Measurements from ENCODE around the gene LRRN4. TPM values are rescaled to one million over a fixed set of nuclear protein-coding genes. Genes with fewer than 3 reads are reported as not detected.

The LRRN4 gene
- total and polyA plus RNA-seq, 2 of the 8 experiments (the other 6 are each of a cell fraction or from before 2014, with no cell fraction given) = 0.21 to 0.89 TPM

- H4K8ac ChIP-seq (ENCODE audit: extremely low read depth, insufficient read depth, low read length) = no peak overlapping the region
- no peak overlapping the region for H4K91ac ChIP-seq (replicated peaks; ENCODE audit: insufficient read length, low read length)
- H3K27me3 ChIP-seq (replicated peaks in 1 of 4; ENCODE audit: control insufficient read depth in 3 of 4, extremely low read depth in 1 of 4, insufficient read depth in 3 of 4, low read length in 3 of 4) = no peaks in the 10 kb centered on the region
- no peak overlapping the region for H2BK15ac ChIP-seq (ENCODE audit: low read length)
- TF ChIP-seq RAD21 (IDR thresholded peaks at IDR 0.05 in 1 of 2, conservative IDR thresholded peaks at IDR 0.05 in 1 of 2; ENCODE audit: low read depth in 2 of 2, low read length in 2 of 2) = no peak
- TF ChIP-seq PHF8 (conservative IDR thresholded peaks at IDR 0.05; ENCODE audit: low read depth, low read length) = no peak
- no peak for TF ChIP-seq SAP30 (IDR thresholded peaks at IDR 0.05; ENCODE audit: insufficient read depth, insufficient replicate concordance, low read length)
- no peak for TF ChIP-seq SRF (IDR thresholded peaks at IDR 0.05; ENCODE audit: low read depth, low read length)
- TF ChIP-seq RBBP5 (IDR thresholded peaks at IDR 0.05; ENCODE audit: borderline replicate concordance, low read depth, low read length) = no peak
- no peak for TF ChIP-seq CHD1 (IDR thresholded peaks at IDR 0.05; ENCODE audit: low read depth, low read length)
- no peak overlapping the region for H3K18ac ChIP-seq (ENCODE audit: extremely low read depth, low read length)
- FAIRE-seq = no peak
- 91% methylated on average over 2 of the region's 2 CpGs; no CpG with 5 or more reads in 1 of the 2 experiments for WGBS, 2 experiments (ENCODE audit: extremely low coverage in 1 of 2, insufficient coverage in 1 of 2, insufficient read length in 1 of 2, insufficient replicate concordance in 2 of 2, low coverage in 1 of 2, low lambda C conversion rate in 2 of 2, missing lambda C conversion rate in 1 of 2)
- POLR2A ChIA-PET (ENCODE audit: partially characterized antibody) = interaction anchor here (0.6 to 1.5 kb wide), 3 partner anchors 11 to 41 kb away, joined by 3 to 5 read pairs (median 3); partner anchors contain the start of gene MCM8
- H3K4me2 ChIP-seq (ENCODE audit: insufficient read depth in 1 of 2, low read depth in 2 of 2, low read length in 2 of 2) = no peak overlapping the region
- H3K9me3 ChIP-seq (ENCODE audit: insufficient read depth in 2 of 2, low read depth in 1 of 2, low read length in 1 of 2) = no peaks in the 10 kb centered on the region
- no peak overlapping the region for H3K4me3 ChIP-seq (ENCODE audit: extremely low read depth in 1 of 4, insufficient read depth in 2 of 4, low read depth in 3 of 4, low read length in 4 of 4)
- no peak overlapping the region for H2BK20ac ChIP-seq (ENCODE audit: low read length)
- H3K4ac ChIP-seq (replicated peaks; ENCODE audit: insufficient read length, low read depth, low read length) = no peak overlapping the region
- peak overlapping the region in 1 of 4 experiments; percentile 34; a peak in 1 of 7 replicates for H3K9ac ChIP-seq (replicated peaks in 1 of 4; ENCODE audit: extremely low read depth in 1 of 4, low read depth in 3 of 4, low read length in 3 of 4)
- H2BK12ac ChIP-seq (ENCODE audit: low read depth, low read length) = no peak overlapping the region
- no peak overlapping the region for H2BK5ac ChIP-seq (ENCODE audit: low read depth, low read length)
- H3K56ac ChIP-seq (replicated peaks; ENCODE audit: insufficient read length, low read depth, low read length) = no peak overlapping the region
- CTCF ChIA-PET (ENCODE audit: partially characterized antibody) = interaction anchor here (0.9 to 1.0 kb wide), 2 partner anchors 11 to 204 kb away, joined by 3 read pairs; no protein-coding TSS in a partner anchor
- no peaks in the 10 kb centered on the region for H3K23me2 ChIP-seq (ENCODE audit: low read depth, low read length)
- H4K20me1 ChIP-seq (replicated peaks in 1 of 2; ENCODE audit: control insufficient read depth in 1 of 2, insufficient read depth in 2 of 2, low read length in 2 of 2) = peaks cover 0 to under 1% of the 10 kb centered on the region in 2 experiments
- no peak overlapping the region for H3K23ac ChIP-seq (ENCODE audit: insufficient read length)
- H3K79me1 ChIP-seq (ENCODE audit: low read depth, low read length) = peaks cover 2% of the 10 kb centered on the region; the same call in 1 of the 2 replicates
- DNase-seq (ENCODE audit: low read depth in 1 of 2, low spot score in 2 of 2) = no peak
- peaks cover 2 to 57% (median 16%) of the 10 kb centered on the region in 4 experiments for H3K36me3 ChIP-seq (ENCODE audit: control insufficient read depth in 2 of 4, insufficient read depth in 4 of 4, low read length in 3 of 4)
- no peak overlapping the region for H2BK120ac ChIP-seq (replicated peaks; ENCODE audit: low read depth, low read length)
- H4K5ac ChIP-seq (ENCODE audit: insufficient read length, low read depth, low read length) = no peak overlapping the region
- no peak overlapping the region for H3K14ac ChIP-seq (ENCODE audit: insufficient read length)
- H3K79me2 ChIP-seq (ENCODE audit: control insufficient read depth in 1 of 2, insufficient read depth in 2 of 2, low read length in 2 of 2) = no peaks in the 10 kb centered on the region
- H3K4me1 ChIP-seq (replicated peaks in 1 of 4; ENCODE audit: control insufficient read depth in 3 of 4, insufficient read depth in 4 of 4, low read length in 3 of 4) = no peaks in the 10 kb centered on the region
- no peak overlapping the region for H2AK5ac ChIP-seq (ENCODE audit: low read depth, low read length)
- no peak overlapping the region for H2AFZ ChIP-seq (ENCODE audit: low read length)
- H3K27ac ChIP-seq (ENCODE audit: low read depth, low read length) = no peak overlapping the region
These were observed 62.0 kb downstream of the LRRN4 start for GRCh38 chr20:5991623-5992441.

Data from H1 (cell line).